HepG2 (cell line): ENCODE measurements around the gene PCSK6. TPM values are rescaled to one million over a fixed set of nuclear protein-coding genes. Genes with fewer than 3 reads are reported as not detected.

Experiments used
- ATF1 ChIP-seq: IDR thresholded peaks from 2 replicates; pipeline ENCODE4 v1.6.1; 2016; ENCODE audit warnings: mild to moderate bottlenecking, control low read depth
- ATF7 ChIP-seq, 2 experiments: fragments of 450-650 bp in 1 of 2; sonication (generic) in 1 of 2; formaldehyde crosslinking in 1 of 2; IDR thresholded peaks; 2 replicates each; pipeline versions ENCODE4 v1.4.0 to v1.6.1; 2016 to 2020; ENCODE audit warnings: antibody characterized with exemption in 1 of 2, mild to moderate bottlenecking in 1 of 2, missing genetic modification reagents in 1 of 2
- BATF2 ChIP-seq: sonication (generic); formaldehyde crosslinking; IDR thresholded peaks from 2 replicates; pipeline ENCODE4 v1.8.0; 2022; ENCODE audit warnings: mild to moderate bottlenecking, missing genetic modification reagents, moderate library complexity
- FOSL2 ChIP-seq: sonication (generic); formaldehyde crosslinking; IDR thresholded peaks from 2 replicates; pipeline ENCODE4 v1.4.0; 2020; ENCODE audit warnings: missing genetic modification reagents
- KDM5A ChIP-seq: fragments of 200-600 bp; sonication (generic); IDR thresholded peaks from 2 replicates; pipeline ENCODE4 v1.7.0; 2018; ENCODE audit warnings: antibody characterized with exemption, mild to moderate bottlenecking, low read length, borderline replicate concordance
- MED1 ChIP-seq: sonication (generic); formaldehyde crosslinking; IDR thresholded peaks from 2 replicates; pipeline ENCODE4 v1.4.0; 2020; ENCODE audit warnings: missing genetic modification reagents
- NBN ChIP-seq: fragments of 450-650 bp; conservative IDR thresholded peaks from 2 replicates; pipeline ENCODE4 v1.6.1; 2017
- PAXIP1 ChIP-seq: sonication (generic); formaldehyde crosslinking; conservative IDR thresholded peaks from 2 replicates; pipeline ENCODE4 v1.4.0; 2020; ENCODE audit warnings: mild to moderate bottlenecking, missing genetic modification reagents, moderate library complexity
- TEAD3 ChIP-seq: optimal IDR thresholded peaks from 2 replicates; pipeline ENCODE3; 2016; ENCODE audit warnings: borderline replicate concordance
- TFAP4 ChIP-seq: sonication (generic); IDR thresholded peaks from 2 replicates; pipeline ENCODE4 v1.6.1; 2016; ENCODE audit warnings: low read depth, borderline replicate concordance
- TIGD3 ChIP-seq: sonication (generic); formaldehyde crosslinking; IDR thresholded peaks from 2 replicates; pipeline ENCODE4 v1.5.1; 2020; ENCODE audit warnings: mild to moderate bottlenecking, missing genetic modification reagents, borderline replicate concordance
- USF2 ChIP-seq, 2 experiments: sonication (generic) in 1 of 2; formaldehyde crosslinking in 1 of 2; IDR thresholded peaks; 2 replicates each; pipeline versions ENCODE4 v1.5.1 to v1.6.1; 2011 to 2020; ENCODE audit warnings: borderline replicate concordance in 1 of 2, low read depth in 1 of 2, low read length in 1 of 2, mild to moderate bottlenecking in 1 of 2, missing genetic modification reagents in 1 of 2, moderate library complexity in 1 of 2
- ZBTB1 ChIP-seq: sonication (generic); formaldehyde crosslinking; IDR thresholded peaks from 2 replicates; pipeline ENCODE4 v1.4.0; 2020; ENCODE audit warnings: missing genetic modification reagents, borderline replicate concordance
- ZBTB38 ChIP-seq: sonication (generic); formaldehyde crosslinking; IDR thresholded peaks from 2 replicates; pipeline ENCODE4 v1.5.1; 2020; ENCODE audit warnings: mild to moderate bottlenecking, missing genetic modification reagents
- ZFP36L2 ChIP-seq: sonication (generic); formaldehyde crosslinking; IDR thresholded peaks from 2 replicates; pipeline ENCODE4 v1.4.0; 2020; ENCODE audit warnings: missing genetic modification reagents
- ZNF335 ChIP-seq: sonication (generic); formaldehyde crosslinking; IDR thresholded peaks from 2 replicates; pipeline ENCODE4 v1.4.0; 2020; ENCODE audit warnings: missing genetic modification reagents
- ZNF414 ChIP-seq: sonication (generic); formaldehyde crosslinking; IDR thresholded peaks from 2 replicates; pipeline ENCODE4 v1.5.0; 2020; ENCODE audit warnings: missing genetic modification reagents
- polyA plus RNA-seq, 8 experiments: library from polyadenylated mRNA; depleted of rRNA in 3 of 8; stranded (reverse) in 7 of 8; unstranded in 1 of 8; fragments of >200 nt; fragmentation: Illumina TruSeq in 4 of 8; extraction: Trizol in 4 of 8; gene quantifications; 2 replicates each; pipeline versions ENCODE4 v1.2.1 to v1.2.3, GENCODE V29; 2011 to 2016; ENCODE audit warnings: low read depth in 4 of 8, missing spikeins in 1 of 8, mixed read lengths in 1 of 8; ENCODE audit not compliant: insufficient read depth in 1 of 8
- total RNA-seq, 5 experiments: library from RNA; depleted of rRNA; stranded (reverse); fragments of >200 nt; fragmentation: Illumina TruSeq; extraction: Trizol; gene quantifications; 2 replicates each; pipeline ENCODE4 v1.2.3, GENCODE V29; 2016; ENCODE audit warnings: low read depth in 1 of 5

Gene PCSK6
- total and polyA plus RNA-seq, 2 of the 13 experiments (the other 11 are each of a cell fraction or from before 2014, with no cell fraction given), result 56.5 to 155 TPM

GRCh38 chr15:101455291-101456025 is 34.0 kb downstream of the PCSK6 start (continued):
- TF ChIP-seq NBN (no peak), ZNF335 (CRISPR knock-in tag) (0 out of 2 replicates have a peak, but pooled peaks have one; percentile 36), MED1 (peak; percentile 57; the same call in 1 of the 2 replicates), BATF2 (CRISPR knock-in tag) (no peak), TEAD3 (CRISPR knock-in tag) (peak; percentile 14), USF2 (IDR thresholded peaks at IDR 0.05; ENCODE audit: low read depth, low read length) (0 out of 2 replicates have a peak, but pooled peaks have one; percentile 29), USF2 (CRISPR knock-in tag; IDR thresholded peaks at IDR 0.05; ENCODE audit: borderline replicate concordance) (no peak), ZNF414 (CRISPR knock-in tag) (no peak), ATF7 (IDR thresholded peaks at IDR 0.05) (no peak), ATF7 (CRISPR knock-in tag; IDR thresholded peaks at IDR 0.05) (0 out of 2 replicates have a peak, but pooled peaks have one; percentile 22), ZFP36L2 (CRISPR knock-in tag) (no peak), TFAP4 (peak; percentile 38; the same call in 1 of the 2 replicates), PAXIP1 (CRISPR knock-in tag) (0 out of 2 replicates have a peak, but pooled peaks have one; percentile 7), ZBTB38 (0 out of 2 replicates have a peak, but pooled peaks have one; percentile 24), KDM5A (no peak), TIGD3 (CRISPR knock-in tag) (no peak), ATF1 (CRISPR knock-in tag) (no peak), FOSL2 (CRISPR knock-in tag) (0 out of 2 replicates have a peak, but pooled peaks have one; percentile 7), ZBTB1 (CRISPR knock-in tag) (no peak)
